Endodermal cell (in vitro differentiated cells): ENCODE measurements around the gene TMPRSS4. TPM values are rescaled to one million over a fixed set of nuclear protein-coding genes. Genes with fewer than 3 reads are reported as not detected.
A peak's percentile ranks its signal among the peaks of the same experiment; 100 is the strongest.

ENCODE experiments used
- DNase-seq: peaks from one replicate; pipeline ENCODE4 v3.0.0-alpha.2; 2017
- H3K27ac ChIP-seq: 2 replicates; pipeline ENCODE4 v1.5.1; 2013; ENCODE audit warnings: mild to moderate bottlenecking, low read depth, low read length, moderate library complexity
- H3K27me3 ChIP-seq: 2 replicates; pipeline ENCODE4 v1.6.1; 2013; ENCODE audit warnings: mild to moderate bottlenecking, low read length, moderate library complexity; ENCODE audit not compliant: insufficient read depth, control insufficient read depth, poor library complexity, severe bottlenecking
- H3K36me3 ChIP-seq: 2 replicates; pipeline ENCODE4 v1.7.0; 2013; ENCODE audit warnings: mild to moderate bottlenecking, low read length, moderate library complexity; ENCODE audit not compliant: control insufficient read depth, insufficient read depth
- H3K4me1 ChIP-seq: one replicate; pipeline ENCODE4 v1.7.0; 2013; ENCODE audit warnings: low read length; ENCODE audit not compliant: control insufficient read depth, insufficient read depth
- H3K4me3 ChIP-seq: 2 replicates; pipeline ENCODE4 v1.5.1; 2013; ENCODE audit warnings: mild to moderate bottlenecking, low read length, moderate library complexity
- H3K9ac ChIP-seq: 2 replicates; pipeline ENCODE4 v1.6.1; 2013; ENCODE audit warnings: mild to moderate bottlenecking, low read length, moderate library complexity; ENCODE audit not compliant: poor library complexity, severe bottlenecking; ENCODE audit errors: extremely low read depth
- H3K9me3 ChIP-seq: 2 replicates; pipeline ENCODE4 v1.6.1; 2013; ENCODE audit warnings: mild to moderate bottlenecking, low read length, moderate library complexity; ENCODE audit not compliant: control insufficient read depth
- H3K27ac Mint-ChIP-seq: 2 replicates; pipeline ENCODE4 v1.8.0; 2020; ENCODE audit warnings: mixed read lengths
- H3K27me3 Mint-ChIP-seq: 2 replicates; pipeline ENCODE4 v1.8.0; 2021; ENCODE audit warnings: mild to moderate bottlenecking, mixed read lengths; ENCODE audit not compliant: insufficient read depth
- H3K36me3 Mint-ChIP-seq: 2 replicates; pipeline ENCODE4 v1.8.0; 2020; ENCODE audit warnings: low read depth, mixed read lengths
- H3K4me1 Mint-ChIP-seq: 2 replicates; pipeline ENCODE4 v1.8.0; 2020; ENCODE audit warnings: mixed read lengths
- H3K4me3 Mint-ChIP-seq: 2 replicates; pipeline ENCODE4 v1.8.0; 2020; ENCODE audit warnings: mild to moderate bottlenecking, moderate library complexity, mixed read lengths
- H3K9me3 Mint-ChIP-seq: 2 replicates; pipeline ENCODE4 v1.8.0; 2020; ENCODE audit warnings: mild to moderate bottlenecking, mixed read lengths
- WGBS, 2 experiments: methylation state at CpG; one replicate each; pipeline versions ENCODE4 v1.1.5 to v1.1.7; 2013; ENCODE audit warnings: missing lambda C conversion rate in 2 of 2, mixed read lengths in 1 of 2; ENCODE audit not compliant: insufficient coverage in 1 of 2, insufficient read length in 1 of 2; 5-methylcytosine and 5-hydroxymethylcytosine counted together
- total RNA-seq, 2 donors: library from RNA; stranded (reverse); fragmentation: NEBNext Ultra II Directional in 1 of 2; extraction: Animal tissue kit (Norgen Biotek cat#: 25700) in 1 of 2; gene quantifications; 2 replicates in 1 of 2; 3 replicates in 1 of 2; pipeline ENCODE4 v1.2.1, GENCODE V29; 2021
- TF ChIP-seq, protein P1 (sequence below): fragments of 200-600 bp; sonication (generic); conservative IDR thresholded peaks from 2 replicates; pipeline ENCODE4 v1.5.0; 2021; ENCODE audit warnings: antibody characterized with exemption, mild to moderate bottlenecking

TMPRSS4 gene
- total RNA-seq, 2 donors from 2014 or later = not detected

GRCh38 chr11:118059246-118059940 lies 17.5 kb upstream of the TMPRSS4 start:
- 94 to 97% methylated on average over 7 to 11 of the region's 11 CpGs for WGBS, 2 experiments
- Mint-ChIP-seq H3K4me1 (peaks cover 20% of the 10 kb centered on the region), H3K9me3 (no peaks in the 10 kb centered on the region)

GRCh38 chr11:118060081-118060661 lies 16.7 kb upstream of the TMPRSS4 start:
- H3K4me1 ChIP-seq = peaks cover 7% of the 10 kb centered on the region

More at GRCh38 chr11:118059246-118059940, 17.5 kb upstream of the TMPRSS4 start:
- Histone ChIP-seq H3K27ac (no peak overlapping the region), H3K4me1 (no peaks in the 10 kb centered on the region), H3K27me3 (no peaks in the 10 kb centered on the region), H3K4me3 (no peak overlapping the region), H3K36me3 (no peaks in the 10 kb centered on the region), H3K9me3 (no peaks in the 10 kb centered on the region), H3K9ac (no peak overlapping the region)
- Mint-ChIP-seq H3K36me3 (no peaks in the 10 kb centered on the region), H3K27me3 (peaks cover 7% of the 10 kb centered on the region), H3K4me3 (no peak overlapping the region), H3K27ac (no peak overlapping the region)
- peak; percentile 26 for DNase-seq
- TF ChIP-seq, protein P1, sequence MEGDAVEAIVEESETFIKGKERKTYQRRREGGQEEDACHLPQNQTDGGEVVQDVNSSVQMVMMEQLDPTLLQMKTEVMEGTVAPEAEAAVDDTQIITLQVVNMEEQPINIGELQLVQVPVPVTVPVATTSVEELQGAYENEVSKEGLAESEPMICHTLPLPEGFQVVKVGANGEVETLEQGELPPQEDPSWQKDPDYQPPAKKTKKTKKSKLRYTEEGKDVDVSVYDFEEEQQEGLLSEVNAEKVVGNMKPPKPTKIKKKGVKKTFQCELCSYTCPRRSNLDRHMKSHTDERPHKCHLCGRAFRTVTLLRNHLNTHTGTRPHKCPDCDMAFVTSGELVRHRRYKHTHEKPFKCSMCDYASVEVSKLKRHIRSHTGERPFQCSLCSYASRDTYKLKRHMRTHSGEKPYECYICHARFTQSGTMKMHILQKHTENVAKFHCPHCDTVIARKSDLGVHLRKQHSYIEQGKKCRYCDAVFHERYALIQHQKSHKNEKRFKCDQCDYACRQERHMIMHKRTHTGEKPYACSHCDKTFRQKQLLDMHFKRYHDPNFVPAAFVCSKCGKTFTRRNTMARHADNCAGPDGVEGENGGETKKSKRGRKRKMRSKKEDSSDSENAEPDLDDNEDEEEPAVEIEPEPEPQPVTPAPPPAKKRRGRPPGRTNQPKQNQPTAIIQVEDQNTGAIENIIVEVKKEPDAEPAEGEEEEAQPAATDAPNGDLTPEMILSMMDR = no peak

DNA sequence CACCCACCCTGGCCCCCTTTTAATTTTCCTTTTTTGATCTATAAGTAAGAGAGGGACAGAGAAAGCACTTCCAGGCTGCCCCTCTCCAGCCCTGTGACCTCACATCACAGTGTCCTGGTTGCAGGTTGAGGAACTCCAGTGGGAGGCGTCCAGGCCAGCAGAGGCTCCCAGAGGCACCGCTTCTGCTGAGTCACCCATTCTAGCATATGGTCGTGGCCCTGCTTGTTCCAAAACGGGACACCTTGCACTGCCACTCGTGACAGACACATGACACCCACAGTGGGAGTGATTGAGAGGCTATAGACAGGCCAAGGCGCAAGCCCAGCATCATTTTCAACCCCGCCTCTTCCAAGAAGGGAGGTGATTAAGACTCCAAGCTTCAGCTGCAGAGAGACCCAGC lies 16.0 kb upstream of the TMPRSS4 start:
- no peak overlapping the region for H3K4me3 Mint-ChIP-seq
- TF ChIP-seq, protein P1 = no peak
- Histone ChIP-seq H3K36me3 (no peaks in the 10 kb centered on the region), H3K27ac (no peak overlapping the region), H3K9me3 (no peaks in the 10 kb centered on the region), H3K4me3 (no peak overlapping the region), H3K27me3 (no peaks in the 10 kb centered on the region), H3K4me1 (peaks cover 12% of the 10 kb centered on the region), H3K9ac (no peak overlapping the region)
- peak; percentile 24 for DNase-seq
- 88 to 100% methylated on average over 3 to 7 of the region's 7 CpGs for WGBS, 2 experiments
- H3K27me3 Mint-ChIP-seq = peaks cover 7% of the 10 kb centered on the region
- no peaks in the 10 kb centered on the region for H3K9me3 Mint-ChIP-seq
- no peaks in the 10 kb centered on the region for H3K36me3 Mint-ChIP-seq
- no peak overlapping the region for H3K27ac Mint-ChIP-seq
- peaks cover 30% of the 10 kb centered on the region for H3K4me1 Mint-ChIP-seq

More at GRCh38 chr11:118060081-118060661, 16.7 kb upstream of the TMPRSS4 start:
- Histone ChIP-seq H3K4me3 (no peak overlapping the region), H3K9me3 (no peaks in the 10 kb centered on the region), H3K27ac (no peak overlapping the region), H3K36me3 (no peaks in the 10 kb centered on the region), H3K27me3 (no peaks in the 10 kb centered on the region), H3K9ac (no peak overlapping the region)
- Mint-ChIP-seq H3K36me3 (no peaks in the 10 kb centered on the region), H3K27ac (no peak overlapping the region), H3K4me3 (no peak overlapping the region), H3K4me1 (peaks cover 23% of the 10 kb centered on the region), H3K27me3 (peaks cover 7% of the 10 kb centered on the region), H3K9me3 (no peaks in the 10 kb centered on the region)
- TF ChIP-seq, protein P1 = no peak
- 91 to 100% methylated on average over 4 to 10 of the region's 10 CpGs for WGBS, 2 experiments
- DNase-seq = peak; percentile 32
